Muscle of leg (tissue), 16 donors: ENCODE data around the gene CACYBP. TPM values are rescaled to one million over a fixed set of nuclear protein-coding genes. Genes with fewer than 3 reads are reported as not detected.

Experiments
- DNase-seq: peaks from one replicate; pipeline ENCODE4 v3.0.0; 2013
- H3K27ac ChIP-seq: one replicate; pipeline ENCODE4 v1.5.1; 2013; ENCODE audit warnings: mild to moderate bottlenecking, low read length, control low read depth
- H3K27me3 ChIP-seq: one replicate; pipeline ENCODE4 v1.6.1; 2013; ENCODE audit warnings: low read length; ENCODE audit not compliant: control insufficient read depth, insufficient read depth
- H3K36me3 ChIP-seq: one replicate; pipeline ENCODE4 v1.6.1; 2013; ENCODE audit warnings: low read length; ENCODE audit not compliant: control insufficient read depth, insufficient read depth
- H3K4me1 ChIP-seq: one replicate; pipeline ENCODE4 v1.6.1; 2013; ENCODE audit warnings: low read length; ENCODE audit not compliant: control insufficient read depth, insufficient read depth
- H3K4me3 ChIP-seq: one replicate; pipeline ENCODE4 v1.5.1; 2013; ENCODE audit warnings: low read length, control low read depth
- H3K9me3 ChIP-seq: replicated peaks from 2 replicates; pipeline ENCODE4 v1.6.1; 2013; ENCODE audit warnings: low read depth, low read length; ENCODE audit not compliant: control insufficient read depth
- WGBS: methylation state at CpG from one replicate; pipeline ENCODE4 v1.1.5; 2013; ENCODE audit warnings: missing lambda C conversion rate; ENCODE audit not compliant: insufficient coverage; 5-methylcytosine and 5-hydroxymethylcytosine counted together
- long read RNA-seq, 11 donors: transcript quantifications; one replicate each; lab custom pipeline, GENCODE V29; 2026
- polyA plus RNA-seq, 8 donors: library from polyadenylated mRNA; unstranded; fragments of 120-200 nt; gene quantifications; one replicate each; pipeline versions ENCODE4 v1.2.1 to v1.2.3, GENCODE V29; 2013; ENCODE audit warnings: inconsistent platforms in 1 of 8, low replicate concordance in 1 of 8; ENCODE audit not compliant: insufficient read length in 8 of 8, insufficient read depth in 1 of 8
- total RNA-seq: library from RNA; stranded (reverse); fragments of 120-200 nt; gene quantifications from one replicate; pipeline ENCODE4 v1.2.4, GENCODE V29; 2013

CACYBP gene, protein sequence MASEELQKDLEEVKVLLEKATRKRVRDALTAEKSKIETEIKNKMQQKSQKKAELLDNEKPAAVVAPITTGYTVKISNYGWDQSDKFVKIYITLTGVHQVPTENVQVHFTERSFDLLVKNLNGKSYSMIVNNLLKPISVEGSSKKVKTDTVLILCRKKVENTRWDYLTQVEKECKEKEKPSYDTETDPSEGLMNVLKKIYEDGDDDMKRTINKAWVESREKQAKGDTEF
- total RNA-seq = 75.8 TPM
- 100 to 1,000 TPM in 3 of 8 donors, 10 to 100 TPM in 5; 82.3 to 112 (median 95.2) TPM for polyA plus RNA-seq
- long read RNA-seq, donor 1, transcript CACYBP-201 (6 exons, 2,766 nt) = major isoform, 28 of 38 reads
- long read RNA-seq, donor 1, partial matches to known transcripts = 0 of 38 reads
- long read RNA-seq, donor 1, other reads (novel, unspliced or antisense) = 5 of 38 reads
- long read RNA-seq, donor 2, transcript CACYBP-201 (6 exons, 2,766 nt) = major isoform, 6 of 7 reads
- long read RNA-seq, donor 2, partial matches to known transcripts = 0 of 7 reads
- long read RNA-seq, donor 2, other reads (novel, unspliced or antisense) = 0 of 7 reads
- long read RNA-seq, donor 3, transcript CACYBP-201 (6 exons, 2,766 nt) = major isoform, 45 of 65 reads
- long read RNA-seq, donor 3, partial matches to known transcripts = 6 of 65 reads
- long read RNA-seq, donor 3, other reads (novel, unspliced or antisense) = 8 of 65 reads
- long read RNA-seq, donor 4, transcript CACYBP-201 (6 exons, 2,766 nt) = major isoform, 31 of 49 reads
- long read RNA-seq, donor 4, partial matches to known transcripts = 8 of 49 reads
- long read RNA-seq, donor 4, other reads (novel, unspliced or antisense) = 6 of 49 reads
- long read RNA-seq, donor 5, transcript CACYBP-208 (2 exons, 688 nt) = minor isoform, 6 of 297 reads
- long read RNA-seq, donor 5, transcript CACYBP-207 (5 exons, 804 nt) = minor isoform, 7 of 297 reads
- long read RNA-seq, donor 5, transcript CACYBP-201 (6 exons, 2,766 nt) = major isoform, 84 of 297 reads
- long read RNA-seq, donor 5, partial matches to known transcripts = 173 of 297 reads
- long read RNA-seq, donor 5, other reads (novel, unspliced or antisense) = 24 of 297 reads
- long read RNA-seq, donor 6, transcript CACYBP-201 (6 exons, 2,766 nt) = major isoform, 86 of 269 reads
- long read RNA-seq, donor 6, transcript CACYBP-208 (2 exons, 688 nt) = minor isoform, 5 of 269 reads
- long read RNA-seq, donor 6, transcript CACYBP-207 (5 exons, 804 nt) = minor isoform, 7 of 269 reads
- long read RNA-seq, donor 6, partial matches to known transcripts = 50 of 269 reads
- long read RNA-seq, donor 6, other reads (novel, unspliced or antisense) = 116 of 269 reads
- long read RNA-seq, donor 7, transcript CACYBP-201 (6 exons, 2,766 nt) = major isoform, 45 of 186 reads
- long read RNA-seq, donor 7, transcript CACYBP-207 (5 exons, 804 nt) = minor isoform, 8 of 186 reads
- long read RNA-seq, donor 7, partial matches to known transcripts = 120 of 186 reads
- long read RNA-seq, donor 7, other reads (novel, unspliced or antisense) = 11 of 186 reads
- long read RNA-seq, donor 8, transcript CACYBP-207 (5 exons, 804 nt) = minor isoform, 11 of 72 reads
- long read RNA-seq, donor 8, transcript CACYBP-201 (6 exons, 2,766 nt) = major isoform, 39 of 72 reads
- long read RNA-seq, donor 8, partial matches to known transcripts = 12 of 72 reads
- long read RNA-seq, donor 8, other reads (novel, unspliced or antisense) = 9 of 72 reads
- long read RNA-seq, donor 9, transcript CACYBP-201 (6 exons, 2,766 nt) = major isoform, 42 of 113 reads
- long read RNA-seq, donor 9, partial matches to known transcripts = 21 of 113 reads
- long read RNA-seq, donor 9, other reads (novel, unspliced or antisense) = 44 of 113 reads
- long read RNA-seq, donor 10, transcript CACYBP-201 (6 exons, 2,766 nt) = major isoform, 41 of 71 reads
- long read RNA-seq, donor 10, transcript CACYBP-207 (5 exons, 804 nt) = minor isoform, 10 of 71 reads
- long read RNA-seq, donor 10, partial matches to known transcripts = 5 of 71 reads
- long read RNA-seq, donor 10, other reads (novel, unspliced or antisense) = 13 of 71 reads
- long read RNA-seq, donor 11, transcript CACYBP-201 (6 exons, 2,766 nt) = major isoform, 44 of 88 reads
- long read RNA-seq, donor 11, partial matches to known transcripts = 5 of 88 reads
- long read RNA-seq, donor 11, other reads (novel, unspliced or antisense) = 36 of 88 reads

DNA sequence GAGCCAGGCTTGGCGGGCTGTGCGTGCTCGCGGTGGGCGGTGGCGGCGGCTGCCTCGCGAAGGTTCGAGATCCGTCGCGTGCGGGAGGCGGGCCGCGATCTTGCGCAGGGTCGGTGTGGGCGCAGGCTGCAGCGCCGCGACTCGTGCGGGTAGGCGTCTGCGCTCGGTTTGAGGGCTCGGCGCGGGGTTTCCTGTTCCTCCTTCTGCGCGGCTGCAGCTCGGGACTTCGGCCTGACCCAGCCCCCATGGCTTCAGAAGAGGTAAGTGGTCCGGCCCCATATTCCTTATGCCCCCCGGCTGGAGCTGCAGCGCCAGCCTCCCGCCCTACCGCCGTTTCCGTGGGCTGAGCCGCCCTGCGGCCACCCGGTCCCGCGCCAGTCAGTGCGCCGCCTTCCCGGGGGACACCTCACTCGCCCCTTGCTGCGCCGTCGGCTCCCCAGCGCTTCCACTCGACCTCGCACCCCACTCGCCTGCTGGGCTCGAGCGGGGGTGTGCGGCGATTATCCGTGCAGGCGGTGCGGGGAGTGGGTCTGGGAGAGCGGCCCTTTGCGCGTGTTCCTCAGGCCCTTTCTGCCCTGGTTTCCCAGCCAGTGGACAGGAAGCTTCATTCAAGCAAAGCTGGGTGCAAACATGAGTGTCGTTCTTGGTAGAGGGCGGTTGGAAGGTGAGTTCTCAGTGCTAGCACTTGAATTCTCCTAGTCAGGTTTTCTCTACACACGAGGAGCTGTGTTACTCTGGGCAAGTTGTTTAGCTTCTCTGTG is at the start of gene CACYBP:
TSS of gene CACYBP (plus strand) at position 12 of the 761 bp plus-strand sequence. CDS start at position 246, 234 bp downstream.
- 0% methylated on average over 70 of the region's 71 CpGs for WGBS
- Histone ChIP-seq H3K27me3 (no peaks in the 10 kb centered on the region), H3K27ac (peak within 1 kb of the TSS; percentile 100), H3K36me3 (peaks cover 3% of the 10 kb centered on the region), H3K4me3 (peak within 1 kb of the TSS; percentile 67), H3K4me1 (peaks cover 4% of the 10 kb centered on the region), H3K9me3 (no peaks in the 10 kb centered on the region)
- peak; percentile 62 for DNase-seq

DNA sequence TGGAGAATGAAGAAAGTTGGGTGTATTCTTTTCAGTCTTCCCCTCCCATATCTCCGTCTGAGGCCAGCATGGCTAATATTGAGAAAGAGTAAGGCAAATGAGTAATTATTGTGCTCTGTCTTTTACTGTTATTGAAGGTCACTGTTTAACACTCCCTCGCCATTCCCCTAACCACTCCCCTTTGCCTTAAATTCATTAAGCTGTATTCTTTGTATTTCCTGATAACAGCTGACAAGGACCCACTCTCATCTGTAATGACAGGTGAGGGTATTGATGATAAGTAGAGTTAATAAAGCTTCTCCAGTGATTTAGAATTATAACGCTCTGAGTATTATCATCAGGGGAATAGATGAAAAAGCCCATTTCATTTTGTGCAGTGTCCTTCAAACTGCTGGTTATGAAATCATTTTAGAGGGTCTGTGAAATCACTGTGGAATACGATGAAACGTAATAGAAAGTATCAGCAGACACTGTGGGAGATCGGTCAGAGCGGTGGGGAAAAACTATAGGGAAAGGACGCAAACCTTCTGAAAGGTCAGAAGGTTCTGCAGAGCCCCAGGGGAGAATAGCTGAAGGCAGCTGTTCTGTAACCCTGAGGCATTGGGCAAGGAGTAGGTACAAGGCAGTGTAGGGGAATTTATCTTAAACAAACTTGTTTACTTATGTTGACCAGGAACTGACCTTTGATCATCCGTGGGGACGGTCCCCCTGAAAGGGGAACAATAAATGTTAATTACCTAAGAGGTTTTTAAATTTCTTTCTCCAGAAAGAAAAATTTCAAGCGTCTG is 46.3 kb upstream of the CACYBP start:
- WGBS = 29% methylated on average over 6 of the region's 11 CpGs
- H3K4me3 ChIP-seq = no peak overlapping the region
- H3K36me3 ChIP-seq = no peaks in the 10 kb centered on the region
- H3K27me3 ChIP-seq = no peaks in the 10 kb centered on the region
- H3K27ac ChIP-seq = peak overlapping the region; percentile 81
- H3K9me3 ChIP-seq = no peaks in the 10 kb centered on the region
- peaks cover 4% of the 10 kb centered on the region for H3K4me1 ChIP-seq
- no peak for DNase-seq

DNA sequence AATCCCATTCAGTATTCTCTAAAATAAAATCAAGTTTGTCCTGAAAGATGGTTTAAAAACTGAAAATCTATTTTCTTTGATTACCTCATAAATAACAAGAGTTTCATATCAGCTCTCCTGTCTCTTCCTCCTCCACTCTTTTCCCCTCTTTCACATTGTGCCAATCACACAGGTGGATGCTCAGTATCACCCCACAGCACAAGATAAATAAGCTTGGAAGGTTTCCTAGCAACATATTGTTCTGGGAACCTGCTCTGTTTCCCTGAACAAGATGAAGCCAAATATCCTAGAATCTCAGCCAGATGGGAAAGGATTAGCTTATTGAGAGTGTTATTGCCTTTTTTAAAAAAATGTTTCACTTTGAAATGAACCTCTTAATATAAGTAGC is 45.7 kb upstream of the CACYBP start:
- peak overlapping the region; percentile 81 for H3K27ac ChIP-seq
- no peak overlapping the region for H3K4me3 ChIP-seq
- DNase-seq = peak; percentile 89

DNA sequence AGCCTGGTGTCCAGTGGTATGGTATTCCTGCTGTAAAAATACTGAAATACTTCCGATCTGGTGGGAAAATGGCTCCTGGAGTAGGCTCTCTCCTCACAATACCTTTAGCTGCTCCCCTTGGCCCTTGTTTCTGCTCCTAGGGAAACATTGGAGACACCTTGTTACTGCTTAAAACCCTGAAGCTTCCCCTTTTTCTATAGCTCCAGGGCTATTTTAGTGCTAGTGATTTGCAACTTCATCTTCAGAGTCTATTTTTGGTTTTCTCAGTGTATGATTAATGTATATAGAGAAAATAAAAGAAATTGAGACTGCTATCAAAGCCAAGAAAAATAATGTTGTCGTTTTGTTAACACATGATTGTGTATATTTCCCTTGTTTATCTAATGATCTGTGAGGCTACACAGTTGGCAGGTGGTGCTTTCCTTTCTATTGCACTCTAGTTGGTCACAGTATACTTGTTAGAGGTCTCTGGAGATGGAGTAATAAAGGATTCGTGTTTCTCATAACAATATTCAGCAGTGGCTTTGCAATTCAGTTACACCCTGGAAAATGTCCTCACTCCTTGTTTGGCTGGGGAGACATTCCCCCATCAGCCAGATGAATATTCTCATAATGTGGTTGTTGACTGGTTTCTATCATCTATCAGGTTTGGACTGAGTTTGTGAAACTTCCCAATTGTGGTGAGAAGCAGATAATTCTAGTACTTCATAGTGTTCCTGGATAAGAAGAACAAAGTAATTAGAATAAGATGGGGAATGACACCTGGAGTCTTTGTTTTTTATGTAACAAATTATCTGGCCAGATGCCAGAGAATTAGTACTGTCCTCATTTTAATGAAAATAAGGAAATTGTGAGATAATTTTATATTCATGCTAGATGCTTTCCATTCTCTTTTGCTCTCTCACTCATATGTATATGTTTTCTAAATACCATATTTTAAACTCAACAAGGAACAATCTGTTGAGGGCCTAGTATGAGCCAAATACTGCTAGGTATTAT is 44.8 kb upstream of the CACYBP start:
- Histone ChIP-seq H3K4me3 (no peak overlapping the region), H3K27ac (peak overlapping the region; percentile 81), H3K4me1 (peaks cover 4% of the 10 kb centered on the region), H3K36me3 (no peaks in the 10 kb centered on the region), H3K9me3 (no peaks in the 10 kb centered on the region), H3K27me3 (no peaks in the 10 kb centered on the region)
- no CpG with 5 or more reads among the region's 3 CpGs for WGBS
- DNase-seq = peak; percentile 85

More for the DNA sequence above, 45.7 kb upstream of the CACYBP start:
- H3K4me1 ChIP-seq = peaks cover 4% of the 10 kb centered on the region
- H3K27me3 ChIP-seq = no peaks in the 10 kb centered on the region
- H3K36me3 ChIP-seq = no peaks in the 10 kb centered on the region
- H3K9me3 ChIP-seq = no peaks in the 10 kb centered on the region

DNA sequence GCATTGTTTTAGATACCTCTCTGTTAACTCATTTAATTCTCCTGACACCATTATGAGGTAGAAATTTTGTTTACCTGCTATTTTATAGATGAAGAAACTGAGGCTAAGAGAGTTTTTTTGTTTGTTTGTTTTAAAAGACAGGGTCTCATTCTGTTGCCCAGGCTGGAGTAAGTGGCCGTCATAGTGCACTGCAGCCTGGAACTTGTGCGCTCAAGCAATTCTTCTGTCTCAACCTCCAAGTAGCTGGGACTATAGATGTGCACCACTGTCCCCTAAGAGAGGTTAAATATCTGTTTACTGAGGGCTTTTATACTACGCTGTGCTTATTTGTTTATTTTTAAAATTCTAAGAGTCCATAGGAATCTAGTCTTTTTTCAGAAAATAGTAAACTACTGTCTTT is 43.7 kb upstream of the CACYBP start:
- no peaks in the 10 kb centered on the region for H3K36me3 ChIP-seq
- DNase-seq = no peak
- H3K27me3 ChIP-seq = no peaks in the 10 kb centered on the region
- H3K27ac ChIP-seq = no peak overlapping the region
- no peak overlapping the region for H3K4me3 ChIP-seq
- WGBS = no CpG with 5 or more reads among the region's 3 CpGs
- H3K9me3 ChIP-seq = no peaks in the 10 kb centered on the region
- H3K4me1 ChIP-seq = peaks cover 4% of the 10 kb centered on the region

DNA sequence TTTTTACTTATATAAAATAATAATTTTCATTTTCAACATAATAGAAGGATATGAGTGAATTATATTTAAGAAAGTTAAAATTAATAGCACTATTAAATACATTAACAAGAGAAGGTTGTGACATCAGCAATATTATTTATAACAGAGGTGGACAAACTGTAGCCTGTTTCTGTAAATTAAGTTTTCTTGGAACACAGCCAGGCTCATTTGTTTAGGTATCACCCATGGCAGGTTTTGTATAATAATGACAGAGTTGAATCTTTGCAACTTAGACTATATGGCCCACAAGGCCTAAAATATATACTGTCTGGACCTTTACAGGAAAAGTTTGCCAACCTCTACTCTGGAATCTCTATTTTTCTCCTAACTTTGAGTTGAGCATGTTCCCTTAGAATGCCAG is 42.8 kb upstream of the CACYBP start:
- Histone ChIP-seq H3K4me1 (peaks cover 4% of the 10 kb centered on the region), H3K4me3 (no peak overlapping the region), H3K36me3 (no peaks in the 10 kb centered on the region), H3K27me3 (no peaks in the 10 kb centered on the region), H3K9me3 (no peaks in the 10 kb centered on the region), H3K27ac (no peak overlapping the region)
- DNase-seq = no peak

DNA sequence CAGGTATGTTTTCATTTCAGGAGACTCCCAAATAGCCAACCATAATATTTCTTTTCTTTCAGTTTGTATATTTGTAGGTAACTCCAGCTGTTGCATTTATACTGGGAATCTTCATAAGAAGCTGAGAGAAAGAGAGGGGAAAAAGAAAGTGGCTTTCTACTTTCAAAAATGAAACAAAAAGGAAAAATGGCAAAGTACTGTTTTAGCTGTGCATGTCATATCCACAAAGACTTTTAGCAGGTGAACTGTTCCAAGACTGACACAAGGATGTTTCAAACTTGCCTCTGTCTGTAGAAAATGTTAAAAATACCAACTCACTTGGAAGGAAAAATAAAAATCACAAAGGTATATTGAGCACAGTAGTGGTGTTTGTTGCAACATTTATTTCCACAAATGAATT is 41.9 kb upstream of the CACYBP start:
- H3K4me3 ChIP-seq = no peak overlapping the region
- H3K27me3 ChIP-seq = no peaks in the 10 kb centered on the region
- H3K4me1 ChIP-seq = peaks cover 4% of the 10 kb centered on the region
- no peak for DNase-seq
- H3K27ac ChIP-seq = no peak overlapping the region
- H3K36me3 ChIP-seq = no peaks in the 10 kb centered on the region
- H3K9me3 ChIP-seq = no peaks in the 10 kb centered on the region
